Tibial nerve (tissue), 3 donors: Measurements from ENCODE around the gene POU2F2.

ENCODE experiments used
- POLR2A ChIP-seq, 2 donors: fragments of 450-650 bp; IDR thresholded peaks; one replicate each; pipeline ENCODE4 v1.6.1; 2017; ENCODE audit warnings: antibody characterized with exemption in 2 of 2, mild to moderate bottlenecking in 2 of 2, moderate library complexity in 2 of 2
- TF ChIP-seq, protein P1 (sequence below), 5 experiments: fragments of 200-600 bp in 3 of 5; fragments of 450-650 bp in 2 of 5; sonication (generic) in 3 of 5; IDR thresholded peaks; one replicate each; pipeline ENCODE4 v1.5.1; 2016 to 2019; ENCODE audit warnings: antibody characterized with exemption in 5 of 5, mild to moderate bottlenecking in 3 of 5, moderate library complexity in 2 of 5

DNA sequence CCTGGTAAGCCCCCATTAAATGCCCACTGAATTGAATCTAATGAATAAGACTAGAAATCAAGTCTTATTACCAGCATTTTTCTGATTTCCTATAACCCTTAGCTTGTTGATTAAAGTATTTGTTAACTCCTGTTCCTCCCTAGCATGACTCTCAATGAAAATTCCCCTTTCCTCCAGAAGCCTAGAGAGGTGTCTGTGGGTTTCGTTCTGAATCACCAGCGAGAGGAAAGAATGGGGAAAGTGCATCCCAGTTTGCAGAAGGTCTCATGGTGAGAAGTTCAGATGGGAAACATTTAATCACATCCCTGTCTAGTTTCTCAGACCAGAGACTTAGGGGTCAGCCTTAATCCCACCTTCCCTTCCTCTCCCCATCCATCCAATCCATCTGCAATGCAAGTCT lies 26.9 kb downstream of the POU2F2 start:
- no peak for TF ChIP-seq POLR2A (IDR thresholded peaks at IDR 0.05)
- TF ChIP-seq, protein P1, sequence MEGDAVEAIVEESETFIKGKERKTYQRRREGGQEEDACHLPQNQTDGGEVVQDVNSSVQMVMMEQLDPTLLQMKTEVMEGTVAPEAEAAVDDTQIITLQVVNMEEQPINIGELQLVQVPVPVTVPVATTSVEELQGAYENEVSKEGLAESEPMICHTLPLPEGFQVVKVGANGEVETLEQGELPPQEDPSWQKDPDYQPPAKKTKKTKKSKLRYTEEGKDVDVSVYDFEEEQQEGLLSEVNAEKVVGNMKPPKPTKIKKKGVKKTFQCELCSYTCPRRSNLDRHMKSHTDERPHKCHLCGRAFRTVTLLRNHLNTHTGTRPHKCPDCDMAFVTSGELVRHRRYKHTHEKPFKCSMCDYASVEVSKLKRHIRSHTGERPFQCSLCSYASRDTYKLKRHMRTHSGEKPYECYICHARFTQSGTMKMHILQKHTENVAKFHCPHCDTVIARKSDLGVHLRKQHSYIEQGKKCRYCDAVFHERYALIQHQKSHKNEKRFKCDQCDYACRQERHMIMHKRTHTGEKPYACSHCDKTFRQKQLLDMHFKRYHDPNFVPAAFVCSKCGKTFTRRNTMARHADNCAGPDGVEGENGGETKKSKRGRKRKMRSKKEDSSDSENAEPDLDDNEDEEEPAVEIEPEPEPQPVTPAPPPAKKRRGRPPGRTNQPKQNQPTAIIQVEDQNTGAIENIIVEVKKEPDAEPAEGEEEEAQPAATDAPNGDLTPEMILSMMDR (IDR thresholded peaks at IDR 0.05), result no peak
